K562 (cell line): ENCODE data around the gene MLX. TPM values are rescaled to one million over a fixed set of nuclear protein-coding genes. Genes with fewer than 3 reads are reported as not detected.

Source experiments
- ATF1 ChIP-seq, 2 experiments: fragments of 450-650 bp in 1 of 2; IDR thresholded peaks; 2 replicates each; pipeline ENCODE4 v1.6.1; 2016; ENCODE audit warnings: missing compliant biosample characterization in 1 of 2, missing genetic modification characterization in 1 of 2
- CGGBP1 ChIP-seq: fragments of 250-450 bp; sonication (Bioruptor Pico); IDR thresholded peaks from 2 replicates; pipeline ENCODE4 v1.9.0; 2021; ENCODE audit warnings: mild to moderate bottlenecking
- DMBX1 ChIP-seq: fragments of 250-450 bp; sonication (Bioruptor Pico); IDR thresholded peaks from 2 replicates; pipeline ENCODE4 v1.8.0; 2022; ENCODE audit warnings: inconsistent platforms, mild to moderate bottlenecking, moderate library complexity, borderline replicate concordance
- E2F4 ChIP-seq: sonication (generic); formaldehyde crosslinking; IDR thresholded peaks from 2 replicates; pipeline ENCODE4 v1.8.0; 2022; ENCODE audit warnings: mild to moderate bottlenecking, low read depth, missing genetic modification reagents
- ELF2 ChIP-seq: fragments of 250-450 bp; sonication (Bioruptor Pico); IDR thresholded peaks from 2 replicates; pipeline ENCODE4 v1.5.0; 2021; ENCODE audit warnings: mild to moderate bottlenecking
- FOXA3 ChIP-seq, 2 experiments: fragments of 450-650 bp in 1 of 2; sonication (generic) in 1 of 2; formaldehyde crosslinking; IDR thresholded peaks in 1 of 2; conservative IDR thresholded peaks in 1 of 2; 2 replicates each; pipeline versions ENCODE4 v1.4.0 to v1.8.0; 2020 to 2022; ENCODE audit warnings: mild to moderate bottlenecking in 2 of 2, missing genetic modification reagents in 1 of 2
- HES1 ChIP-seq: fragments of 450-650 bp; IDR thresholded peaks from 2 replicates; pipeline ENCODE4 v1.6.1; 2016; ENCODE audit warnings: low read depth, mild to moderate bottlenecking, moderate library complexity
- HMGN3 ChIP-seq: IDR thresholded peaks from 2 replicates; pipeline ENCODE4 v1.6.1; 2011; ENCODE audit warnings: borderline replicate concordance, low read depth, mild to moderate bottlenecking, mixed read lengths, low read length; ENCODE audit not compliant: insufficient read length; ENCODE audit errors: extremely low read depth
- ILK ChIP-seq: fragments of 450-650 bp; IDR thresholded peaks from 2 replicates; pipeline ENCODE4 v1.6.1; 2016; ENCODE audit warnings: missing genetic modification characterization, low read depth, mild to moderate bottlenecking, missing compliant biosample characterization, moderate library complexity, borderline replicate concordance
- KAT8 ChIP-seq: fragments of 450-650 bp; IDR thresholded peaks from 2 replicates; pipeline ENCODE4 v1.6.1; 2016; ENCODE audit warnings: low read depth, mild to moderate bottlenecking
- PHTF2 ChIP-seq: fragments of 250-450 bp; sonication (Bioruptor Pico); IDR thresholded peaks from 2 replicates; pipeline ENCODE4 v1.5.0; 2021; ENCODE audit warnings: mild to moderate bottlenecking
- POLR2A ChIP-seq: fragments of 450-650 bp; conservative IDR thresholded peaks from 2 replicates; pipeline ENCODE4 v1.6.1; 2016
- POU5F1 ChIP-seq: fragments of 150-350 bp; IDR thresholded peaks from 2 replicates; pipeline ENCODE4 v1.6.1; 2014; ENCODE audit warnings: borderline replicate concordance, low read length, low read depth, mild to moderate bottlenecking; ENCODE audit not compliant: partially characterized antibody
- PYGO2 ChIP-seq: fragments of 450-650 bp; IDR thresholded peaks from 2 replicates; pipeline ENCODE4 v1.6.1; 2016; ENCODE audit warnings: mild to moderate bottlenecking, missing genetic modification characterization, moderate library complexity, missing compliant biosample characterization
- RFX7 ChIP-seq: fragments of 250-450 bp; sonication (Bioruptor Pico); IDR thresholded peaks from 2 replicates; pipeline ENCODE4 v1.5.1; 2021; ENCODE audit warnings: mild to moderate bottlenecking
- SMARCA5 ChIP-seq: fragments of 450-650 bp; IDR thresholded peaks from 2 replicates; pipeline ENCODE4 v1.6.1; 2016
- WHSC1 ChIP-seq: IDR thresholded peaks from one replicate; pipeline ENCODE4 v1.6.1; 2012; ENCODE audit warnings: low read length, control low read depth, inconsistent platforms
- XRCC5 ChIP-seq: fragments of 200-400 bp; formaldehyde crosslinking; IDR thresholded peaks from 2 replicates; pipeline ENCODE4 v1.6.1; 2017; ENCODE audit warnings: low read depth, mild to moderate bottlenecking, low read length
- ZBTB17 ChIP-seq: fragments of 450-650 bp; formaldehyde crosslinking; IDR thresholded peaks from 2 replicates; pipeline ENCODE4 v1.4.0; 2020; ENCODE audit warnings: mild to moderate bottlenecking
- ZBTB2 ChIP-seq: fragments of 450-650 bp; IDR thresholded peaks from 2 replicates; pipeline ENCODE4 v1.6.1; 2016; ENCODE audit warnings: antibody characterized with exemption
- ZKSCAN8 ChIP-seq: fragments of 200-800 bp; sonication (Bioruptor generic); IDR thresholded peaks from 2 replicates; pipeline ENCODE4 v1.6.1; 2016; ENCODE audit warnings: missing genetic modification characterization, missing compliant biosample characterization
- ZNF224 ChIP-seq: sonication (generic); formaldehyde crosslinking; IDR thresholded peaks from 2 replicates; pipeline ENCODE4 v1.8.0; 2022; ENCODE audit warnings: mild to moderate bottlenecking, missing genetic modification reagents
- polyA plus RNA-seq, 8 experiments: library from polyadenylated mRNA; depleted of rRNA in 4 of 8; stranded (reverse) in 5 of 8; unstranded in 3 of 8; fragments of >200 nt; fragmentation: Nextera tagmentation in 2 of 8; fragmentation: Illumina TruSeq in 1 of 8; extraction: Ambion mirVana in 2 of 8; extraction: Trizol in 1 of 8; gene quantifications; 2 replicates each; pipeline versions ENCODE4 v1.2.1 to v1.2.3, GENCODE V29; 2011 to 2014; ENCODE audit warnings: inconsistent platforms in 1 of 8, missing spikeins in 1 of 8
- total RNA-seq, 7 experiments: library from RNA; depleted of rRNA in 6 of 7; stranded (reverse); fragments of >200 nt in 6 of 7; fragmentation: Illumina TruSeq in 2 of 7; extraction: Trizol in 2 of 7; gene quantifications; 2 replicates each; pipeline versions ENCODE4 v1.2.1 to v1.2.3, GENCODE V29; 2011 to 2021; ENCODE audit warnings: low replicate concordance in 1 of 7
- TF ChIP-seq, protein P1 (sequence below): IDR thresholded peaks from 2 replicates; pipeline ENCODE4 v1.6.1; 2014; ENCODE audit warnings: antibody characterized with exemption
- TF ChIP-seq, protein P2 (sequence below): fragments of 250-450 bp; sonication (Bioruptor Pico); IDR thresholded peaks from 2 replicates; pipeline ENCODE4 v1.8.0; 2021; ENCODE audit warnings: moderate library complexity, mild to moderate bottlenecking, inconsistent platforms

MLX gene
- total and polyA plus RNA-seq, 9 of the 15 experiments (the other 6 are each of a cell fraction or from before 2014, with no cell fraction given) = 42.9 to 100 (median 58.9) TPM

GRCh38 chr17:42536048-42536371 lies 30.9 kb upstream of the MLX start, which contains the start of gene NAGLU (continued):
- TF ChIP-seq HES1 (peak; percentile 81), ZKSCAN8 (no peak; the same call in 1 of the 2 replicates), ILK (tag) (no peak), WHSC1 (no peak), PYGO2 (tag) (no peak), SMARCA5 (no peak), ZBTB2 (no peak), CGGBP1 (CRISPR knock-in tag) (no peak), XRCC5 (no peak), HMGN3 (peak; percentile 85), KAT8 (no peak), POLR2A (peak; percentile 78), ATF1 (CRISPR knock-in tag; IDR thresholded peaks at IDR 0.05) (no peak), ATF1 (tag; IDR thresholded peaks at IDR 0.05) (0 out of 2 replicates have a peak, but pooled peaks have one; percentile 2), RFX7 (CRISPR knock-in tag) (no peak), POU5F1 (no peak), E2F4 (CRISPR knock-in tag) (no peak), PHTF2 (CRISPR knock-in tag) (no peak), ZBTB17 (CRISPR knock-in tag) (no peak), FOXA3 (CRISPR knock-in tag; conservative IDR thresholded peaks at IDR 0.05 in 1 of 2, IDR thresholded peaks at IDR 0.05 in 1 of 2) (no peak), DMBX1 (CRISPR knock-in tag) (no peak; the same call in 1 of the 2 replicates), ZNF224 (CRISPR knock-in tag) (no peak), ELF2 (CRISPR knock-in tag) (peak; percentile 93)
- TF ChIP-seq, protein P1, sequence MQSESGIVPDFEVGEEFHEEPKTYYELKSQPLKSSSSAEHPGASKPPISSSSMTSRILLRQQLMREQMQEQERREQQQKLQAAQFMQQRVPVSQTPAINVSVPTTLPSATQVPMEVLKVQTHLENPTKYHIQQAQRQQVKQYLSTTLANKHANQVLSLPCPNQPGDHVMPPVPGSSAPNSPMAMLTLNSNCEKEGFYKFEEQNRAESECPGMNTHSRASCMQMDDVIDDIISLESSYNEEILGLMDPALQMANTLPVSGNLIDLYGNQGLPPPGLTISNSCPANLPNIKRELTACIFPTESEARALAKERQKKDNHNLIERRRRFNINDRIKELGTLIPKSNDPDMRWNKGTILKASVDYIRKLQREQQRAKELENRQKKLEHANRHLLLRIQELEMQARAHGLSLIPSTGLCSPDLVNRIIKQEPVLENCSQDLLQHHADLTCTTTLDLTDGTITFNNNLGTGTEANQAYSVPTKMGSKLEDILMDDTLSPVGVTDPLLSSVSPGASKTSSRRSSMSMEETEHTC = peak; percentile 97
- TF ChIP-seq, protein P2, sequence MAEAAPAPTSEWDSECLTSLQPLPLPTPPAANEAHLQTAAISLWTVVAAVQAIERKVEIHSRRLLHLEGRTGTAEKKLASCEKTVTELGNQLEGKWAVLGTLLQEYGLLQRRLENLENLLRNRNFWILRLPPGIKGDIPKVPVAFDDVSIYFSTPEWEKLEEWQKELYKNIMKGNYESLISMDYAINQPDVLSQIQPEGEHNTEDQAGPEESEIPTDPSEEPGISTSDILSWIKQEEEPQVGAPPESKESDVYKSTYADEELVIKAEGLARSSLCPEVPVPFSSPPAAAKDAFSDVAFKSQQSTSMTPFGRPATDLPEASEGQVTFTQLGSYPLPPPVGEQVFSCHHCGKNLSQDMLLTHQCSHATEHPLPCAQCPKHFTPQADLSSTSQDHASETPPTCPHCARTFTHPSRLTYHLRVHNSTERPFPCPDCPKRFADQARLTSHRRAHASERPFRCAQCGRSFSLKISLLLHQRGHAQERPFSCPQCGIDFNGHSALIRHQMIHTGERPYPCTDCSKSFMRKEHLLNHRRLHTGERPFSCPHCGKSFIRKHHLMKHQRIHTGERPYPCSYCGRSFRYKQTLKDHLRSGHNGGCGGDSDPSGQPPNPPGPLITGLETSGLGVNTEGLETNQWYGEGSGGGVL (CRISPR knock-in tag) = no peak
